Activated T-cell treated with anti-CD3 and anti-CD28 coated beads, Interleukin-2, amount 50 U/mL, for 1 hour (primary cell): ENCODE measurements around the gene NTF4.

Experiments
- DNase-seq: peaks from one replicate; pipeline ENCODE4 v3.0.0-alpha.2; 2020

The NTF4 gene

GRCh38 chr19:49019242-49019932, 45.2 kb downstream of the NTF4 start:
- DNase-seq, result peak; percentile 78

GRCh38 chr19:49018388-49019241, 46.0 kb downstream of the NTF4 start:
- DNase-seq, result peak; percentile 36

- peak; percentile 81 for DNase-seq
Measured at GRCh38 chr19:49017666-49018351, 46.8 kb downstream of the NTF4 start.

- no peak for DNase-seq
Measured at GRCh38 chr19:49017041-49017665, 47.5 kb downstream of the NTF4 start, which contains the start of gene LHB. Gene LHB, minus strand, starts transcription at chr19:49017091. Its CDS starts 10 bp downstream, at chr19:49017081.

GRCh38 chr19:49016067-49016839, 48.4 kb downstream of the NTF4 start:
- no peak for DNase-seq

- DNase-seq, result no peak
Measured at GRCh38 chr19:49014870-49015255, 49.8 kb downstream of the NTF4 start.

- no peak for DNase-seq
Measured at GRCh38 chr19:49014123-49014869, 50.3 kb downstream of the NTF4 start.

GRCh38 chr19:49011194-49011593, 53.4 kb downstream of the NTF4 start:
- no peak for DNase-seq
